GM10248 (cell line): ENCODE measurements around the gene MAP3K4.
A peak's percentile ranks its signal among the peaks of the same experiment; 100 is the strongest.

Experiments
- CTCF ChIA-PET: fragments of 300-600 bp; sonication (Branson Sonifier 250); formaldehyde crosslinking; extraction: SDS; loops from one replicate; lab custom pipeline; 2021; ENCODE audit warnings: antibody characterized with exemption; lab: Yijun Ruan, JAX
- POLR2A ChIA-PET: fragments of 350-650 bp; sonication (Branson Sonifier 250); formaldehyde crosslinking; extraction: SDS; loops from one replicate; lab custom pipeline; 2020; ENCODE audit warnings: antibody characterized with exemption; lab: Yijun Ruan, JAX
- DNase-seq: peaks from one replicate; pipeline ENCODE4 v3.0.0; 2012; ENCODE audit errors: extremely low spot score
- CTCF ChIP-seq: IDR thresholded peaks from 2 replicates; pipeline ENCODE4 v1.5.1; 2012; ENCODE audit warnings: mild to moderate bottlenecking, low read depth; ENCODE audit errors: extremely low read depth, missing control alignments, control extremely low read depth

MAP3K4 gene

DNA sequence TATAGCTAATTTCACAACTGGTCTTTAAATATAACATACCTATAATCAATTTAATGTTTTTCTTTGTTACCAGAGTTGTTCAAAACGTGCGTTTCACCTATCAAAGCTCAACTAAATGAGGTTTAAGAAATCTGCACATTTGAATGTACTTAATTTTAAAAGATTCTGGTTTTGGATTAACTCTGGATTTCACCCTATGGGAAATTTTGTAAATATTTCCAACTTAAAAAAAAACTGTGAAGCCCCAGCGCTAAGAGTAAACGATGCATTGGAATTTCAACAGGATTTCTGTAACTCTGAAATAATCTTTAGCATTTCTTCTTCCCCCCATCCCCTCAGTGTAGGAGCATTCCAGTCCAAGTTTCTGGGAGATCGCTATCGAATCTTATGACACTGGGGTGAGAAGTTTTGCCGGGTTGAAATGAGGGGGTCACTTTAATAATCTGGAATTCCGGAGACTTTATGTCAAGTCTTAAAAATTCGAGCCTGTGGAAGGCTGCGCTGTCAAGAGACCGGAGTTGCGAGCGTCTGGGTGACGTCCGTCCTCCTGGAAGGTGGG lies 643 bp upstream of the MAP3K4 start:
- no peak for TF ChIP-seq CTCF
- ChIA-PET POLR2A (no interaction called here), CTCF (interaction anchor here (1.0 to 4.3 kb wide), 6 partner anchors 13 to 380 kb away, joined by 3 to 14 read pairs (median 3); no protein-coding TSS in a partner anchor)
- DNase-seq = no peak

GRCh38 chr6:160992061-160992979 lies 751 bp downstream of the MAP3K4 start:
- POLR2A ChIA-PET = no interaction called here
- CTCF ChIA-PET = interaction anchor here (1.0 to 4.3 kb wide), 20 partner anchors 10 to 378 kb away, joined by 3 to 23 read pairs (median 4); no protein-coding TSS in a partner anchor
- peak; percentile 64 for TF ChIP-seq CTCF
- DNase-seq = peak; percentile 53

DNA sequence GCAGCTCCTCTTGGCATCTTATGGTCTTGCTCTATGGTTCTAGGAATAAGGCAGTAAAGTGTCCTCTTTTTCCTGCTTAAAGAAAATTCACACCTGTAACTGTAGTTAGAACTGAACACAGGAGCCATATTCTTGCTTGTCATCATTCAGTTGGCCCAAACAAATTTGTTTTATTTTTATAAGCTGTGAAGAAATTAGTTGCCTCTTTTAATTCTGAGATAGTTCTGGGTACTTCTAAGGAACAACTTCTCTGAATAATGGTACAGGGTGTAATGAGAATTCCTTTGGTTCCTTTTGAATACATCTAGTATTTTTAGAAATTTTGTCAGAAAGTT lies 1.4 kb downstream of the MAP3K4 start:
- DNase-seq = no peak
- TF ChIP-seq CTCF = no peak
- CTCF ChIA-PET = interaction anchor here (1.0 to 4.3 kb wide), 17 partner anchors 16 to 222 kb away, joined by 3 to 23 read pairs (median 4); no protein-coding TSS in a partner anchor
- POLR2A ChIA-PET = no interaction called here

GRCh38 chr6:160995271-160995670 lies 3.7 kb downstream of the MAP3K4 start:
- DNase-seq = no peak
- ChIA-PET POLR2A (no interaction called here), CTCF (interaction anchor here (1.0 to 1.4 kb wide), 2 partner anchors 32 to 378 kb away, joined by 3 read pairs; no protein-coding TSS in a partner anchor)
- no peak for TF ChIP-seq CTCF

DNA sequence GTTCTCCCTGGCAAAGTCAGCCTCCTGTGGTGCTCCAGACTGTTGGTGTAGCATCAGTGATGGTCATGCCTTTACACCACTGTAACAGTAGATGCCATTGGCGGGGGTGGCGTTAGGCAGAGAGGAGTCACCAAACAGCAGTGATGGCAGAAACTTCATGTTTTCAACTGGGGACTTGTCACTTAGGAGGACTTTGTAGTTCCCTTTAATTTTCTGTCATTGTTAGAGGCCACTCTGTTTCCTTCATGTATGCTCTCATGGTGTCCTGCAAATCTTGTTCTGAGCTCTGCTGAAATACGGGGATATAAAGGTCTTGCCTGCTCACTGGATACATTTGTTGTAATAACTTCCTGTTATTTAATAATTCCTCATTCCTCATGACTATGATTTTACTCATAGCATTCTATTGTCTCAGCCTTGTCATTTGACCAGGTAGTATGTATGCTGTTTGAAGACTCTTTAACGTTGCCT lies 4.6 kb downstream of the MAP3K4 start:
- no peak for DNase-seq
- POLR2A ChIA-PET = no interaction called here
- CTCF ChIA-PET = interaction anchor here (1.0 to 7.5 kb wide), 3 partner anchors 16 to 378 kb away, joined by 3 to 50 read pairs (median 3); no protein-coding TSS in a partner anchor
- no peak for TF ChIP-seq CTCF

- CTCF ChIA-PET = interaction anchor here (0.9 to 7.5 kb wide), 6 partner anchors 14 to 204 kb away, joined by 3 to 50 read pairs (median 4); no protein-coding TSS in a partner anchor
- no peak for TF ChIP-seq CTCF
- no peak for DNase-seq
- POLR2A ChIA-PET = no interaction called here
Measured at GRCh38 chr6:160998217-160998616, 6.6 kb downstream of the MAP3K4 start.
